Osteocyte (in vitro differentiated cells): Measurements from ENCODE around the gene NAB1. TPM values are rescaled to one million over a fixed set of nuclear protein-coding genes. Genes with fewer than 3 reads are reported as not detected.
A peak's percentile ranks its signal among the peaks of the same experiment; 100 is the strongest.

Experiments used
- DNase-seq: peaks from one replicate; pipeline ENCODE4 v3.0.0; 2021; ENCODE audit warnings: mixed read lengths; ENCODE audit not compliant: unreplicated experiment; ENCODE audit errors: extremely low spot score
- H3K27ac Mint-ChIP-seq: one replicate; pipeline ENCODE4 v1.8.0; 2021; ENCODE audit warnings: mild to moderate bottlenecking, mixed read lengths; ENCODE audit not compliant: unreplicated experiment
- H3K27me3 Mint-ChIP-seq: one replicate; pipeline ENCODE4 v1.8.0; 2021; ENCODE audit warnings: mixed read lengths; ENCODE audit not compliant: unreplicated experiment
- H3K36me3 Mint-ChIP-seq: one replicate; pipeline ENCODE4 v1.8.0; 2021; ENCODE audit warnings: mixed read lengths; ENCODE audit not compliant: unreplicated experiment
- H3K4me1 Mint-ChIP-seq: one replicate; pipeline ENCODE4 v1.8.0; 2021; ENCODE audit warnings: mixed read lengths; ENCODE audit not compliant: unreplicated experiment
- H3K4me3 Mint-ChIP-seq: one replicate; pipeline ENCODE4 v1.8.0; 2021; ENCODE audit warnings: mild to moderate bottlenecking, moderate library complexity, mixed read lengths; ENCODE audit not compliant: unreplicated experiment
- H3K9me3 Mint-ChIP-seq: one replicate; pipeline ENCODE4 v1.8.0; 2021; ENCODE audit warnings: mixed read lengths; ENCODE audit not compliant: unreplicated experiment
- CTCF ChIP-seq: fragments of 200-600 bp; sonication (generic); IDR thresholded peaks from 2 replicates; pipeline ENCODE4 v1.5.0; 2021; ENCODE audit warnings: antibody characterized with exemption, mild to moderate bottlenecking, moderate library complexity
- total RNA-seq: library from RNA; stranded (reverse); gene quantifications from 2 replicates; pipeline ENCODE4 v1.2.1, GENCODE V29; 2021

The NAB1 gene
- total RNA-seq, 1 donor from 2014 or later, result 63.3 TPM

- Mint-ChIP-seq H3K4me1 (peaks cover 61% of the 10 kb centered on the region), H3K27me3 (no peaks in the 10 kb centered on the region), H3K4me3 (no peak overlapping the region), H3K9me3 (no peaks in the 10 kb centered on the region), H3K27ac (peak overlapping the region; percentile 92), H3K36me3 (peaks cover 37% of the 10 kb centered on the region)
- DNase-seq, result no peak
- no peak for TF ChIP-seq CTCF
Measured at GRCh38 chr2:190679391-190679790, 30.5 kb downstream of the NAB1 start.

- Mint-ChIP-seq H3K36me3 (peaks cover 34% of the 10 kb centered on the region), H3K27ac (peak overlapping the region; percentile 92), H3K9me3 (no peaks in the 10 kb centered on the region), H3K4me1 (peaks cover 67% of the 10 kb centered on the region), H3K27me3 (no peaks in the 10 kb centered on the region), H3K4me3 (no peak overlapping the region)
- peak; percentile 90 for DNase-seq
- TF ChIP-seq CTCF, result peak; percentile 79
Measured at GRCh38 chr2:190679813-190680591, 31.1 kb downstream of the NAB1 start.

GRCh38 chr2:190682168-190682567 lies 33.3 kb downstream of the NAB1 start:
- H3K4me1 Mint-ChIP-seq, result peaks cover 60% of the 10 kb centered on the region
- no peaks in the 10 kb centered on the region for H3K9me3 Mint-ChIP-seq
- peaks cover 42% of the 10 kb centered on the region for H3K36me3 Mint-ChIP-seq
- TF ChIP-seq CTCF, result no peak
- no peaks in the 10 kb centered on the region for H3K27me3 Mint-ChIP-seq
- H3K4me3 Mint-ChIP-seq, result no peak overlapping the region
- H3K27ac Mint-ChIP-seq, result peak overlapping the region; percentile 54
- no peak for DNase-seq

GRCh38 chr2:190683802-190684201 lies 34.9 kb downstream of the NAB1 start:
- DNase-seq, result no peak
- no peak for TF ChIP-seq CTCF
- Mint-ChIP-seq H3K27ac (peak overlapping the region; percentile 89), H3K4me1 (peaks cover 50% of the 10 kb centered on the region), H3K9me3 (no peaks in the 10 kb centered on the region), H3K27me3 (no peaks in the 10 kb centered on the region), H3K4me3 (peak overlapping the region; percentile 35), H3K36me3 (peaks cover 45% of the 10 kb centered on the region)

GRCh38 chr2:190684931-190685330 lies 36.0 kb downstream of the NAB1 start:
- H3K36me3 Mint-ChIP-seq, result peaks cover 43% of the 10 kb centered on the region
- no peak overlapping the region for H3K4me3 Mint-ChIP-seq
- no peaks in the 10 kb centered on the region for H3K9me3 Mint-ChIP-seq
- no peak for DNase-seq
- no peaks in the 10 kb centered on the region for H3K27me3 Mint-ChIP-seq
- no peak for TF ChIP-seq CTCF
- H3K4me1 Mint-ChIP-seq, result peaks cover 43% of the 10 kb centered on the region
- no peak overlapping the region for H3K27ac Mint-ChIP-seq
